IPS-NIHi11 (cell line): ENCODE data around the gene RBM33.
"Not testable (repeated sequence)": the region's sequence is repeated elsewhere in the genome, so short reads cannot be mapped to it uniquely, and the experiment has no call there.

ENCODE experiments used
- DNase-seq: peaks from one replicate; pipeline ENCODE4 v3.0.0; 2012; ENCODE audit warnings: mixed read lengths, low spot score

The RBM33 gene, protein sequence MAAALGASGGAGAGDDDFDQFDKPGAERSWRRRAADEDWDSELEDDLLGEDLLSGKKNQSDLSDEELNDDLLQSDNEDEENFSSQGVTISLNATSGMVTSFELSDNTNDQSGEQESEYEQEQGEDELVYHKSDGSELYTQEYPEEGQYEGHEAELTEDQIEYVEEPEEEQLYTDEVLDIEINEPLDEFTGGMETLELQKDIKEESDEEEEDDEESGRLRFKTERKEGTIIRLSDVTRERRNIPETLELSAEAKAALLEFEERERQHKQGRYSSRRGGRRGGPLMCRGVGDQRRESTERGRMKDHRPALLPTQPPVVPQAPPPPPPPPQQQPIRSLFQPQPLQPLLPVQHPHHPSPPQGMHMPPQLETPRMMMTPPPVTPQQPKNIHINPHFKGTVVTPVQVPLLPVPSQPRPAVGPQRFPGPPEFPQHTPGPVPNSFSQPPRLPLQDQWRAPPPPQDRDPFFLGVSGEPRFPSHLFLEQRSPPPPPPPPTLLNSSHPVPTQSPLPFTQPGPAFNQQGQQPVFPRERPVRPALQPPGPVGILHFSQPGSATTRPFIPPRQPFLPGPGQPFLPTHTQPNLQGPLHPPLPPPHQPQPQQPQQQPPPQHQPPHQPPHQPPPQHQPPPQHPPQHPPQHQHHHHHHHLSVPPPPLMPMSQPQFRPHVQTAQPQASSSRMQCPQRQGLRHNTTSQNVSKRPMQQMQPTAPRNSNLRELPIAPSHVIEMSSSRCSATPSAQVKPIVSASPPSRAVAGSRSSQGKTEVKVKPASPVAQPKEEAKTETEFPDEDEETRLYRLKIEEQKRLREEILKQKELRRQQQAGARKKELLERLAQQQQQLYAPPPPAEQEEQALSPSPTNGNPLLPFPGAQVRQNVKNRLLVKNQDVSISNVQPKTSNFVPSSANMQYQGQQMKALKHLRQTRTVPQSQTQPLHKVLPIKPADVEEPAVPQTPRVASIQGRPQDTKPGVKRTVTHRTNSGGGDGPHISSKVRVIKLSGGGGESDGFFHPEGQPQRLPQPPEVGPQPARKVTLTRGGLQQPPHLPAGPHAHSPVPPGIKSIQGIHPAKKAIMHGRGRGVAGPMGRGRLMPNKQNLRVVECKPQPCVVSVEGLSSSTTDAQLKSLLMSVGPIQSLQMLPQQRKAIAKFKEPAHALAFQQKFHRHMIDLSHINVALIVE

DNA sequence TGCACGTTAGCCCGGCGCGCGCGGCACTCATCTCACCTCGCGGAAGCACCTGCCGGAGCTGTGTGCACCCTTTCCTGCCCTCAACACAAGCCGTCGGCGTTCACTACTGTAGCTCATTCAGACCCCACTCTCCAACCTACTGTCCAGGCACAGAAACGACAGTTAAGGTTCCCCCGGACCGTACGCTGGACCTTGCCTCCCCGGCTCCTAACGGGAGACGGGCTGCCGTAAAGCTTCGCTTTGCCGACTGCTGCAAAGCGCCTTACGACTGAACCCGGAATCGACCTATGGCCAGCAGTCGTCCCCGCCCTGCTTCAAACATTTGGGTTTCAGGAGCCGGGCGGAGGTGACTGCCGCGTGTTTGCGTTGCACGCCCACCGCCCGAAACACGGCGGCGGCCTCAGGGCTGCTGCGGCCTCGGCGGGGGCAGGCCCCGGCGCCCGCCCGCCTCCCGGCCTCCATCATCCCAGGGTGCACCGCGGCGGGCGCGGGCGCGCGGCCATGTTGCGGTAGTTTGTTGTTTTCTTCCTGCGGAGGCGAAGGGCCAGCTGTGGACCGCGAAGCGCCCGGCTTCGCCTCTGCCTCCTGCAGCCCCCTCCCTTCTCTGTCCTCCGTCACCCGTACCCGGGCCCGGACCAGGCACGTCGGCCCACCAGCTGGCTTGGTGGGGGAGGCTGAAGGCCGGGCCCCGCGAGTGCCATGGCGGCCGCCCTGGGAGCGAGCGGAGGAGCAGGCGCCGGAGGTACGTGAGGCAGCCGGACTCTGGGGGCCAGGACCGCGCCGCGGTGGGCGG lies at the start of gene RBM33:
Gene RBM33 (plus strand): TSS at position 484 of the 793 bp plus-strand sequence. CDS start 216 bp downstream, at position 700.
- peak; percentile 91 for DNase-seq

DNA sequence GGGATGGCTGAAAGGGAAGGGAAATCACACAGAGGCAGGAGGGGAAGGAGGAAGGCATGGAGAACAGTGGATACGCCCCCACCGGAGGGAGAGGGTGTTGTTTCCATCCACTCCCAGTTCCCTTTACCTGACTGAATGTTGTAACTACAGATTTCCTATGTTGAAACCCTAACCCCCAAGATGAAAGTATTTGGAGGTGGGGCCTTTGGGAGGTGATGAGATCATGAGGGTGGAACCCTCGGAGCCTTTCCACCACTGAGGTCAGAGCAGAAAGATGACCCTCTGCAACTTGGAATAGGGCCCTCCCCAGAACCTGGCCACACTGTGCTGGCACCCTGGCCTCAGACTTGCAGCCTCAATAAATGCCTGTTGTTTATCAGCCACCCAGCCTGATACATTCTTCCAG lies 49.5 kb upstream of the RBM33 start:
- peak; percentile 47 for DNase-seq

DNA sequence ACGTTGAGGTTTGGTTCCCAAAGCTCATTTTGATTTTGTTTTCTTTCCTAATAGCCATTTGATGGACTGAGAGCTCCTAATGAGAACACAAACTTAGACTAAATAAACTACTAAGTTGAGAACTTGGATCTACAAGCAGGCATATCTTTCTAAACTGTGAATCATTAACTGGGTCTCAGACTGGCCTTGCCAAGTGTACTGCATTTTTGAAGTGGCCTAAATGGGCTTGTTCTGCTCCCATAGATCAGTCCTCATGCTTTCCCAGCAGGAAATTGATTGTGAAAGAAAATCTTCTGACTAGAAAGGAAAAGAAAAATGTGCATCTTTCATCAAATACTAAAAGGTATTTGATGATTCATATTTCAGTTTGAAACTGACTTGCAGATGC lies 46.7 kb upstream of the RBM33 start:
- no peak for DNase-seq

DNA sequence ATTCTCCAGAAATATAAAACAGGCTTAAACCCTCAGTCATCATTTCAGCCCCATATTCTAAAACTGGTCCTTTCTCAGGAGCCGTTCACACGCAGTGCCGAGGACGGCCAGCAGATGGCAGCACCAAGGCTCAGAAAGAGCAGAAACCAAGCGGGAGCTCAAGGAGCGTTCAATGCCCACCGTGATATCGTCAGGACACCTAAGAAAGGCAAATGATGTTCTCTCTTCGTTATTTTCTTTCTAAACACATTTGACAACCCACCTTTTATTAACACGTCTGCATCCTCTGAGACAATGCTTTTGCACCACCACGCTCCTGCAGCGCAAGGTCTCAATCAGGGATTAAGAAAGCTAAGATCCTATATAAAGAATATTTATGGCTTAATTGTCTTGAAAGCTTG lies 45.7 kb upstream of the RBM33 start:
- DNase-seq = peak; percentile 80

DNA sequence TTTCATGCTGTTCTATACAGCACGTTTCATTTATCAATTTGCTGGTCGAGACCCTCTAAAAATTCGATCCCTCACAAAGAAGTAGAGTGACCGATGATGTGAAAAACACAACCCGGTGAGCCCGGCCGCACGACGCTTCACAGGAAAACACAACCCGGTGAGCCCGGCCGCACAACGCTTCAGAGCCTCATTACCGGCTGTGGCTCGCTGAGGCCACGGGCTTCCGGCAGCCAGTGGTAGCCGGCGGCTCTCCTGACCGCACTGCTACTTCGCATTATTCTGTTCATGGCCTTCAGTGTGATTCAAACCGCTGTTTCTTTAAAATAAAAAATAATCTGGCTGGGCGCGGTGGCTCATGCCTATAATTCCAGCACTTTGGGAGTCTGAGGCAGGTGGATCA lies 42.3 kb upstream of the RBM33 start:
- no peak for DNase-seq

DNA sequence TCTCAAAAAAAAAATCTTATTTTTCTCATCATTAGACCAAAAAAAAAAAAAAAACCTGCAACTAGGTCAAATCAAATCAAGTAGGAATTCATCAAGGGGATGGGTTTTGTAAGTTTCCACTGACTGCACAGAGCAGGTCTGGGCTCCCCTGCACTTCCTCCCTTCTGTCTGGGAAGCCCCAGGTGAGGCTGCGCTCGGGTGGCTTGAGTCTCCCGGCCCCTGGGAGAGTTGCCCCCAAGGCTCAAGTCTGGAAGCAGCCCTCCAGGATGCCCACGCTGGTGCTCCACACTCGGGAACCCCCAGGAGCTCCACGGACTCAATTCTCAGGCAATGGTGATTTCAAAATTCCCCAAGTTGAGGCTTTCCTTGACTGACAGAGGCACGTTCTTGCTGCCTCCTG lies 41.7 kb upstream of the RBM33 start:
- no peak for DNase-seq

DNA sequence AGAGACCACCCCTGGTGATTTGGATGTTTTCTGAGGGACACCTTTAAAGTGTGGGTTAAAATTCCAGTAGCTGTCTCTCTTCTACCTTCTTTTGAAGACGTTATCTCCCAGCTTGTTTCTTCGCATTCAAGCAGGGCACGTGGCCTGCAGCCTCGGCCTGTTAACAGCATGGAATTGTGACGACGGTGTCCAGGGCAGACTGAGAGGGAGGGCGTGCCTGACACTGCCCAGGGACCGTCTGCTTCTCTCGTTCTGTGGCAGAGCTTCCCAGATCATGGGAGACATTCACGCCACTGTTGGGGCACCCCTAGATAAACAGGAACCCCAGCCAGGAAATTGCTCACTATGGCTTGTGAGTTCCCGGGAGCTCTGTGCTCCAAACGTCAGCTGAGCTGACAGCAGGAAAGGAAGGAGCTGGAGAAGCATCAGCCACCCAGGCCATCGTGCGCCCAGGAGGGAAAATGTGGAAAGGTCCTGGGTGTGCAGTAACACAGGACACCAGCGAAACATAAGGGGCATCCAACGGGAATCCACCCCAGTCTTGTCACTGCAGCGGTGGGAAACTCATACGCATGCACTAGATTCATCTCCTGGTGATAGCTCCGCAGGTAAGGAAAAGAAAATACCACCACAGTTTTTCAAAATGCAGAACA lies 41.1 kb upstream of the RBM33 start:
- no peak for DNase-seq

DNA sequence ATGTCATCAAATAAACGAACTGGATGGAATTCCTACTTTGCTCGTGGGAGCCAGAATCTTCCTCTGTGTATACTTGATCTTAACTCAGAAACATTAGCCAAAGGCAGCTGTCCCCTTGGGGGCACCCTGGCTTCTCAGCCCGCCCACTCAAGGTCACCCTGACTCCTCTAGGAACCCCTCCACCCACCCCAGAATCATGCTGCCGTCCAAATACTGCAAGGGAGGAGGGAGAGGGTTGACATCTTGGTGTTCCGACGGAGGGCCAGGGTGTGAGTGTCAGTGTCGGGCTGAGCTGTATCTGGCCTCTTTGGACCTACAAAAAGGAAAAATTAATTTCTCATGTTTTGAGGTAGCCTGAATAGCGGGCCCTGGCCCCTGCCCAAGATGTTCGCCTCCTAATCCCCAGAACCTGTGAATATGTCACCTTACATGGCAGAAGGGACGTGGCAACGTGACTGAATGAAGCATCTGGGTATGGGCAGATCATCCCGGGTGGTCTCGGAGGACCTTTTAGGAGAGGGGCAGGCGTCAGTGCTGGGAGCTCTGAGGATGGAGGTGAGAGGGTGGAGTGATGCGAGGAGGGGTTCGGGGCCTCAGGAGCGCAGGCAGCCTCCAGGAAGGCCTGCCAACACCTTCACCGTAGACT lies 40.5 kb upstream of the RBM33 start:
- no peak for DNase-seq

DNA sequence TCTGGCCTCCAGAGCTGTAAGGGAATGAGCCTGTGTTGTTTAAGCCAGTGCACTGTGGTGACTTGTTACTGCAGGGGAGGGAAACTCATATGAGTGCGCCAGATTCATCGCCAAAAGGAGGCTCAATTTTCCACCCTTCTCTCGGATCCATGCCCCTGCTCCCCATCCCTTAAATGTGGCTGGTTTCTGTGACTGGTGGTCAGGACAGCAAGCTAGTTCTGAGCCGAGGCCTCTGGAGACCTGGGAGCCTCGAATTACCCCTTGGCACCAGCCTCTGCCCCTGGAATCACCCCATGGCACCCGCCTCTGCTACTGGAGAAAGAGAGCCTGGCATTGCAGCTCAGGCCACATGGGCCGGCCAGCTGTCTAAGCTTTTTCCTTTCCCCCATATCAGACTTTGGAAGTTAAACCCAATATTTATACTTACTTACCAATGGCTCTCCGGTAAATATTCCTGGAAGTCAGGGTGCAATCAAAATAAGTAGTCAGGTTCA lies 39.9 kb upstream of the RBM33 start:
- no peak for DNase-seq

DNA sequence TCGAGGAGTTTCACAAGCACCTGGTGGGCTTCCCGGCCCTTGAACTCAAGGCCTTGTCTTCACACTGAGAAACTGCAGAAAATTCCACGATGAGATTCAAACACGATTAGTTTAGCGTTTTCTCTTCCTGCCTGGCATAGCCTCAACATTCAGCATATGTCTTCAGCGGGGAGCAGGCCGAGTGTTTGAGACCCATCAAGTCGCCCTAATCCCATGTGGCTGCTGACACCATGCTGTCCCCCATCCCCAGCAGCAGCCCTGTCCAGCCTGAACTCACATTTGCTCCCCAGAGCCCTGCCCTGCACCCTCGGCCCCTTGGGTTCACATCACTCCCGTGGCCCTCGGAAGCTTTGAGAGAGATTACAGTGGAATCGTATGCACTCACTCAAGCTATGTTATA lies 35.3 kb upstream of the RBM33 start:
- no peak for DNase-seq

DNA sequence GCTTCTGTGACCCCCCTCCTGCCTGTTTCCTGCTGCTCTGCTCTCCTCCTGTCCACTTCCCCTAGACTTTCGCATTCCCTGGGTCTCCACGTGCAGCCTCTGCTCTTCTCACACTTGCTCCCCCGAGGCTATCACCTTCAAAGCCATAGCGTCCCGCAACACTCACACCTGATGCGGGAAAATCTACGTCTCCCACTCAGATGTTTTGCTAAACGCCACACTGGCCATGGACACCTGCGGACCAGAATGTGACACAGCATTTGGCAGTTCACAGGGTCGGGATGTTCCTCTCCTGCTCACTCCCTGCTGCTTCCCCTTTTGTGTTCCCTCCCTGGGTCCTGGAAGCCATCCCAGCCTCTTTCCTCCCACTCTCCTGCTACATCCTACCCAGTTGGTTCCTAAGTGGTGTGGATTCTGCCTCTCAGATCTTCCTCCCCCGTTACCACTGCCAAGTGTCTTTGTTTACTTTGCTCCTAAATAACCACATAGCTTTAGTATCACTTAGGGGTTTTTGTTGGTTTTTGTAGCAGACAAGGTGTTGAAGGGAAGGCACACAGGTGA lies 33.7 kb upstream of the RBM33 start:
- DNase-seq = no peak

DNA sequence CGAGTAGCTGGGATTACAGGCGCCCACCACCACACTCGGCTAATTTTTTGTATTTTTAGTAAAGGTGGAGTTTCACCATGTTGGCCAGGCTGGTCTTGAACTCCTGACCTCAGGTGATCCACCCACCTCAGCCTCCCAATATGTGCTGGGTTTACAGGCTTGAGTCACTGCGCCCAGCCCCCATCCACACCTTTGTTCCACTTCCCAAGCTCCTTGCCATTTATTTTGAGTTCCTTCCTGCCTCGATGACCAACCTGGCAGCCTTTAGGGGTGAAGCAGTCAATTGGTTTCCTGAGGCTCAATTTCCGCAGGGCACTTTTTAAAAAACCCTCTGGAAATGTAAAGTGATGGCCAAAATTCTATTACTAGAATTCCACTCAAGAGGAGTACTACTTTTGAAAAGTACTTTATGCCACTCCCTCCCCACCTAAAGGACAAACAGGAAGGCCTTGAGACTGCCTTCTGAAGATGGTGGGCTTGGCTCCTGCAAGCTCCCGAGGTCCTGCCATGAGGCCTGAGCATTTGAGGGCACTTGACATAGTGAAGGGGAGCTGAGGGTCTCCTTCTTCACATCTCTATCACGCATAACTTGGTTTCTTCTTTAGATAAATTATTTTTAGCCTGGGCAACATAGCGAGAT lies 32.5 kb upstream of the RBM33 start:
- DNase-seq = no peak

DNA sequence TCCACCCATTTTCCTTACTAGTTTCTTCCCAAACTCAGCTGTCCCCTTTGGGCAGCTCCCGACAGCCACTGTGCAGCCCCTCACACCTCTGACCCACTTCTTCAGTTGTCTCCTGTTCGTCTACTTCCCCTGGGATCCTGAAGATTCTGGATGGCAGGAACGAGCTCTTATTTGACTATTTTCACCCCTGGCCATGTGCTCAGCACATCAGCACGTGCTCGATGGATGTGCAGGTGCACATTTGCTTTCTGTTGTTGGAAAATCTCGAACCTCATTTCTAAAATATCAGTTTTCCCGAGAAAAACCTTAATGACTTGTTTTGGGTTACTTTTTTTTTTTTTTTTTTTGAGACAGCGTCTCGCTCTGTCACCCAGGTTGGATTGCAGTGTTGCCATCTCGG lies 31.8 kb upstream of the RBM33 start:
- DNase-seq = no peak

DNA sequence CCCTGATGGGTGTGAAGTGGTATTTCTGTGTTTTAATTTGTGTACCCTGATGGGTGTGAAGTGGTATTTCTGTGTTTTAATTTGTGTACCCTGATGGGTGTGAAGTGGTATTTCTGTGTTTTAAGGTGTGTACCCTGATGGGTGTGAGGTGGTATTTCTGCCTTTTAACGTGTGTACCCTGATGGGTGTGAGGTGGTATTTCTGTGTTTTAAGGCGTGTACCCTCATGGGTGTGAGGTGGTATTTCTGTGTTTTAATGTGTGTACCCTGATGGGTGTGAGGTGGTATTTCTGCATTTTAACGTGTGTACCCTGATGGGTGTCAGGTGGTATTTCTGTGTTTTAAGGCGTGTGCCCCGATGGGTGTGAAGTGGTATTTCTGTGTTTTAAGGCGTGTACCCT lies 29.4 kb upstream of the RBM33 start:
- not testable (repeated sequence) for DNase-seq

DNA sequence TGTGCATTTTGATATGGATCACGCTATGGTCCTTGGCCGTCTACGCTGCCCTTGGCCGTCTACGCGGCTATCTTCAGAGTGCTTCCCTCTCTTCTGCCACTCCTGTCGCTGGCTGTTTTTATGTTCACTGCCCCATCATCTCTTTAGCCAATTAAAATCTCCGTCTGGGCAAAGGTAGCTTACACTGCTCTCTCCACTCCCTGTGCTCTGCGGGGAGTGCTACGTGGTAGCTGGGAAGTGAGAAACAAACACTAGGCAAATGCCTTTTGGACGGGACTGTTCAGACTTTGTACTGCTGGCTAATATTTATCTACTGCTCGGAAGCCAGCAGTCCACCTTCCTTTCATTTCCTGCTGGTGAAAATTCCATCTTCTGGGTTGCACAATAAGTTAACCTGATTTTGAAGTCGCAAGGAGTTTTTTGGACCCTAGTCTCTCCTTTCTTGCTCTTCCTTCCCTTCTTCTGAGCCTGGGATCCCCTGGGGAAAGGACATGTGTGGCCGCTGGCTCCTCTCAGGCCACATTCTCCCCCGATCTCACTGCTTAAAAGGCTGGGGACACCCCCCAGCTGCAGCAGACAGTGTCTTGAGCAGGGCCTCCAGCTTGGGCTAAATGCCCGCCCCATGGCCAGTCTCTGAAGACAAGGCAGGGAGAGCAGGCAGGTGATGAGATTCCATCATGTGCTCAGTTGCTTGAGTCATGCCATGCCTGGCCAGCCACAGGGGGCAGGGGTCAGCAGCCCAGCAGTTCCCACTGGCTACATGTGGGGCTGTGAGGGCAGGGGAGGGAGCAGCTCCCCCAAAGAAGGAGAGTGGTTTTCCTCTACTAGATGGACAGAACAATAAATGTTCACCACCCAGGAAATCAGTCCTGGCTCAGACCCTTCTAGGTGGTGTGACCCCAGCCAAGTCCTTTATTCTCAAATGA lies 25.5 kb upstream of the RBM33 start:
- peak; percentile 29 for DNase-seq

DNA sequence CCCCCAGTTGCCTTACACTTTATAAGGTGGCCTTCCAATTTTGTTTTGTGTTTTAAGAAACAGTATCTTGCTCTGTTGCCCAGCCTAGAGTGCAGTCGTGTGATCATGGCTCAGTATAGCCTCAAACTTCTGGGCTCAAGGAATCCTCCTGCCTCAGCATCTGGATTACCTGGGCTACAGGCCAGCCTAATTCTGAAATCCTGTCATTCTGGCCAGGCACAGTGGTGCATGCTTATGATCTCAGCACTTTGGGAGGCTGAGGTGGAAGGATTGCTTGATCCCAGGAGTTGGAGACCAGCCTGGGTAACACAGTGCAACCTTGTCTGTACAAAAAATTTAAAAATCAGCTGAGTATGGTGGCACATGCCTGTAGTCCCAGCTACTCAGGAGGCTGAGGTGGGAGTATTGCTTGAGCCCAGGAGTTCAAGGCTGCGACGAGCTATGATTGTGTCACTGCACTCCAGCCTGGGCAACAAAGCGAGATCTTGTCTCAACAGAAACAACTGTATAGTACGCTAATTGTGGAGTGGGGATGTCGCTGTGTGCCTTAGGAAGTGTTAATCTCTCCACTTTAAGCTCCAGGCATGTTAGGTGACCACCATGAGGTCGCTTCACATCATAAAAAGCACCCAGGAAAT lies 24.7 kb upstream of the RBM33 start:
- DNase-seq = no peak

DNA sequence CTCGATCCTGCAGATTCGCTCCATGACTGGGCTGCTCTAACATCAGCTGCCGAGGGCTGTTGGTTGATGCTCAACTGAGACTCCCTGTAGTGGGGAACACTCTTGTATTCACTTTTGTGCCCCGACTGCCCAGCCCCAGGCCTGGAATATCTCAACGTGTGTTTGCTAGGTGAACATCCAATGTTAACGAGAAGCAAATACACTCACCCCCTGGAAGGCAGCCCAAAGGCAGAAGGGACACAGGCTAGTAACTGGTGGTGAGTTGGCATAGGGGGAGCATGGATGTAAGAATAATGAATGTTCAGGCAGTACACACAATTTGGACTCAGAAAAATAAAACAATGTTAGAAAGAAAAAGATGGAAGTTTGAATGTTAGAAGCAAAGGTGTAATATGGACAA lies 24.0 kb upstream of the RBM33 start:
- DNase-seq = no peak

DNA sequence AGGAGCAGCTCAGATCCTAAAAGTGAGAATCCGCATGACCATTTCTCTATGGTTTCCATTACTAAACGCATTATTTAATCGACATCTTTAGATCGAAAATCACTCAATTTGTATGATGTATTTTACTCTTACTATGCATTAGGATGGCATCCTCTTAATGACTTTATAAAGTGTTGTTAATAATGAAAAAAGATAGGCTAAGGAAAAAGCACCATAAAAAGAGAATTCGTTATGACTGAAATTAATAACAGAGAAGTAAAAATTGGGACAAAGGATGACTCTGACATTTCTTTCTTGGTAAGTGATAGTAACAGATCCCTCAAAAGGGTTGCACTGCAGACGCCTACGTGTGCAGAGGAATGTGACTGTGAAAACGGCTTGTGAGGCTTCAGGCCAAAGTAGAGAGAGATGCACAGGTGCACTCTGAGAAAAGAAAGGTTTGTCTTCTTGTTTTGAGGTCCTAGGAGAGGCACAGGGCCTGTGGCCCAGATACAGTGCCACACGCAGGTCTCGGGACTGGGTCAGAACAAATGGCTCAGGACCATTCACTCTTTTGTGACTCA lies 23.0 kb upstream of the RBM33 start:
- DNase-seq = no peak
